Gastrocnemius medialis (tissue), 4 donors: ENCODE results near the gene PHRF1.

Source experiments
- CTCF ChIP-seq, 5 experiments: fragments of 450-650 bp in 3 of 5; fragments of 200-600 bp in 2 of 5; sonication (generic) in 2 of 5; IDR thresholded peaks in 4 of 5; conservative IDR thresholded peaks in 1 of 5; 1 replicate in 4 of 5; 2 replicates in 1 of 5; pipeline ENCODE4 v1.5.1; 2016 to 2019; ENCODE audit warnings: antibody characterized with exemption in 5 of 5, mild to moderate bottlenecking in 3 of 5, moderate library complexity in 3 of 5
- POLR2A ChIP-seq, 2 donors: fragments of 450-650 bp; IDR thresholded peaks; one replicate each; pipeline ENCODE4 v1.6.1; 2017; ENCODE audit warnings: antibody characterized with exemption in 2 of 2, mild to moderate bottlenecking in 2 of 2, moderate library complexity in 2 of 2

GRCh38 chr11:656426-656825, 80.2 kb downstream of the PHRF1 start:
- TF ChIP-seq CTCF (IDR thresholded peaks at IDR 0.05 in 4 of 5, conservative IDR thresholded peaks at IDR 0.05 in 1 of 5) (no peak), POLR2A (IDR thresholded peaks at IDR 0.05) (no peak)
